IPS DF 19.7 (cell line): ENCODE results near the gene ICAM1.

Experiments
- DNase-seq: peaks from one replicate; pipeline ENCODE4 v3.0.0-alpha.2; 2013; ENCODE audit warnings: low read depth, low spot score

Gene ICAM1

GRCh38 chr19:10292789-10293636 lies 22.1 kb downstream of the ICAM1 start:
- DNase-seq, result no peak

- DNase-seq, result no peak
Measured at GRCh38 chr19:10293637-10294367, 22.9 kb downstream of the ICAM1 start.

- no peak for DNase-seq
Measured at GRCh38 chr19:10294368-10294697, 23.4 kb downstream of the ICAM1 start.

- DNase-seq, result no peak
Measured at GRCh38 chr19:10295305-10295846, 24.5 kb downstream of the ICAM1 start.

GRCh38 chr19:10295847-10296591 lies 25.1 kb downstream of the ICAM1 start:
- DNase-seq, result no peak

GRCh38 chr19:10299545-10300458 lies 28.9 kb downstream of the ICAM1 start:
- DNase-seq, result no peak

- DNase-seq, result no peak
Measured at GRCh38 chr19:10305139-10305806, 34.4 kb downstream of the ICAM1 start.

- DNase-seq, result no peak
Measured at GRCh38 chr19:10306327-10306726, 35.4 kb downstream of the ICAM1 start.

- no peak for DNase-seq
Measured at GRCh38 chr19:10309423-10309822, 38.5 kb downstream of the ICAM1 start, which contains the start of gene ZGLP1. Gene ZGLP1, minus strand, starts transcription at chr19:10309815.

- DNase-seq, result no peak
Measured at GRCh38 chr19:10315335-10316214, 44.7 kb downstream of the ICAM1 start, which contains the start of gene FDX2. Gene FDX2, minus strand, starts transcription at chr19:10316015. Its CDS starts 19 bp downstream, at chr19:10315996.

- DNase-seq, result no peak
Measured at GRCh38 chr19:10316229-10317044, 45.5 kb downstream of the ICAM1 start.

GRCh38 chr19:10317045-10317856 lies 46.3 kb downstream of the ICAM1 start:
- no peak for DNase-seq

GRCh38 chr19:10317857-10318462 lies 47.0 kb downstream of the ICAM1 start:
- DNase-seq, result no peak

GRCh38 chr19:10318807-10319682 lies 48.1 kb downstream of the ICAM1 start:
- DNase-seq, result no peak

GRCh38 chr19:10320602-10321416 lies 49.9 kb downstream of the ICAM1 start:
- DNase-seq, result no peak
